A549 (cell line): Measurements from ENCODE around the gene CBFA2T3. TPM values are rescaled to one million over a fixed set of nuclear protein-coding genes. Genes with fewer than 3 reads are reported as not detected.

Experiments
- ATAC-seq, 2 experiments: fragments of 200-7000 bp in 1 of 2; fragments of >200 bp in 1 of 2; cut with Nextera tagmentation in 1 of 2; cut with Tn5 transposase in 1 of 2; 3 replicates each; pipeline versions ENCODE4 v1.8.0 to v1.9.1; 2018 to 2020; ENCODE audit warnings: mild to moderate bottlenecking in 1 of 2, moderate library complexity in 1 of 2
- CTCF ChIA-PET: fragments of 300-600 bp; sonication (Branson Sonifier 250); formaldehyde crosslinking; extraction: SDS; loops from one replicate; lab custom pipeline; 2021; ENCODE audit warnings: antibody characterized with exemption, inconsistent platforms; lab: Yijun Ruan, JAX
- POLR2A ChIA-PET: fragments of 350-600 bp; formaldehyde crosslinking; extraction: SDS; loops from one replicate; lab custom pipeline; 2021; ENCODE audit warnings: antibody characterized with exemption, inconsistent platforms; lab: Yijun Ruan, JAX
- DNase-seq, 2 experiments: peaks; one replicate each; pipeline versions ENCODE4 v3.0.0 to v3.0.0-alpha.2; 2011 to 2016; ENCODE audit warnings: low read depth in 1 of 2, low spot score in 1 of 2
- FAIRE-seq: peaks from 2 replicates; lab custom pipeline; 2011; peaks lifted over from hg19 to GRCh38; lab: Jason Lieb, UNC
- H3K27ac ChIP-seq, 2 experiments: fragments of >200 bp; sonication (Bioruptor Twin); formaldehyde crosslinking; 3 replicates each; pipeline ENCODE4 v1.5.1; 2016 to 2017
- H3K4me1 ChIP-seq: fragments of >200 bp; sonication (Bioruptor Twin); formaldehyde crosslinking; 3 replicates; pipeline ENCODE4 v1.6.1; 2016
- H3K4me2 ChIP-seq: fragments of >200 bp; sonication (Bioruptor Twin); formaldehyde crosslinking; 3 replicates; pipeline ENCODE4 v1.6.1; 2016
- H3K4me3 ChIP-seq: fragments of >200 bp; sonication (Bioruptor Twin); formaldehyde crosslinking; 3 replicates; pipeline ENCODE4 v1.5.1; 2016
- H3K9me3 ChIP-seq: fragments of >200 bp; sonication (Bioruptor Twin); formaldehyde crosslinking; 3 replicates; pipeline ENCODE4 v1.6.1; 2016
- ATOH8 ChIP-seq: fragments of 250-450 bp; sonication (Bioruptor Pico); IDR thresholded peaks from 2 replicates; pipeline ENCODE4 v1.5.0; 2020; ENCODE audit warnings: low read depth, mild to moderate bottlenecking, moderate library complexity
- CBX8 ChIP-seq: fragments of 200-600 bp; sonication (generic); IDR thresholded peaks from 2 replicates; pipeline ENCODE4 v1.6.1; 2016
- CHD2 ChIP-seq: fragments of 150-350 bp; IDR thresholded peaks from 2 replicates; pipeline ENCODE4 v1.6.1; 2014; ENCODE audit warnings: low read length; ENCODE audit not compliant: partially characterized antibody
- CHD4 ChIP-seq: fragments of 200-600 bp; sonication (generic); IDR thresholded peaks from 2 replicates; pipeline ENCODE4 v1.6.1; 2016; ENCODE audit warnings: antibody characterized with exemption, mild to moderate bottlenecking, borderline replicate concordance
- HEYL ChIP-seq: fragments of 250-450 bp; sonication (Bioruptor Pico); IDR thresholded peaks from 2 replicates; pipeline ENCODE4 v1.8.0; 2021; ENCODE audit warnings: mild to moderate bottlenecking, moderate library complexity
- HOXB13 ChIP-seq: fragments of 250-450 bp; sonication (Bioruptor Pico); IDR thresholded peaks from 2 replicates; pipeline ENCODE4 v1.5.0; 2020; ENCODE audit warnings: low read depth, mild to moderate bottlenecking, moderate library complexity
- MYC ChIP-seq: IDR thresholded peaks from 2 replicates; pipeline ENCODE4 v1.6.1; 2012; ENCODE audit warnings: mild to moderate bottlenecking, inconsistent platforms, low read length, improper control_type of control experiment, borderline replicate concordance
- RAD21 ChIP-seq, 2 experiments: fragments of >200 bp in 1 of 2; sonication (Bioruptor Twin) in 1 of 2; formaldehyde crosslinking in 1 of 2; IDR thresholded peaks in 1 of 2; conservative IDR thresholded peaks in 1 of 2; 2 replicates in 1 of 2; 3 replicates in 1 of 2; pipeline ENCODE4 v1.6.1; 2012 to 2018; ENCODE audit warnings: inconsistent platforms in 1 of 2
- TFCP2L1 ChIP-seq: fragments of 250-450 bp; sonication (Bioruptor Pico); IDR thresholded peaks from 2 replicates; pipeline ENCODE4 v1.5.0; 2021; ENCODE audit warnings: mild to moderate bottlenecking
- USF2 ChIP-seq: fragments of 450-650 bp; IDR thresholded peaks from 2 replicates; pipeline ENCODE4 v1.6.1; 2014; ENCODE audit warnings: antibody characterized with exemption
- ZC3H11A ChIP-seq: fragments of 450-650 bp; IDR thresholded peaks from 2 replicates; pipeline ENCODE4 v1.6.1; 2014; ENCODE audit warnings: antibody characterized with exemption, mild to moderate bottlenecking
- ZFP36 ChIP-seq: fragments of 450-650 bp; IDR thresholded peaks from 2 replicates; pipeline ENCODE4 v1.6.1; 2014; ENCODE audit warnings: borderline replicate concordance; ENCODE audit not compliant: partially characterized antibody
- ZNF302 ChIP-seq: fragments of 250-450 bp; sonication (Bioruptor Pico); IDR thresholded peaks from 2 replicates; pipeline ENCODE4 v1.9.0; 2021; ENCODE audit warnings: inconsistent platforms, mild to moderate bottlenecking, moderate library complexity
- WGBS: methylation state at CpG from one replicate; pipeline ENCODE4 v1.1.6; 2017; ENCODE audit errors: missing lambda C conversion rate; 5-methylcytosine and 5-hydroxymethylcytosine counted together
- polyA plus RNA-seq, 4 experiments: library from polyadenylated mRNA; depleted of rRNA in 3 of 4; stranded (reverse); fragments of >200 nt; fragmentation: RNase III in 1 of 4; extraction: RNeasy Plus Mini Kit Qiagen cat#74134 plus additional on column Dnase treatment in 1 of 4; gene quantifications; 2 replicates in 3 of 4; 3 replicates in 1 of 4; pipeline ENCODE4 v1.2.3, GENCODE V29; 2011 to 2017
- TF ChIP-seq, protein P1 (sequence below): fragments of 250-450 bp; sonication (Bioruptor Pico); IDR thresholded peaks from 2 replicates; pipeline ENCODE4 v1.5.0; 2021; ENCODE audit warnings: mild to moderate bottlenecking, moderate library complexity, borderline replicate concordance
- TF ChIP-seq, protein P2 (sequence below): fragments of >200 bp; sonication (Bioruptor Twin); formaldehyde crosslinking; IDR thresholded peaks from 3 replicates; pipeline ENCODE4 v1.5.1; 2016

Gene CBFA2T3
- polyA plus RNA-seq, 2 of the 4 experiments (the other 2 are of a cell fraction): 0.08 TPM; not detected in 1

DNA sequence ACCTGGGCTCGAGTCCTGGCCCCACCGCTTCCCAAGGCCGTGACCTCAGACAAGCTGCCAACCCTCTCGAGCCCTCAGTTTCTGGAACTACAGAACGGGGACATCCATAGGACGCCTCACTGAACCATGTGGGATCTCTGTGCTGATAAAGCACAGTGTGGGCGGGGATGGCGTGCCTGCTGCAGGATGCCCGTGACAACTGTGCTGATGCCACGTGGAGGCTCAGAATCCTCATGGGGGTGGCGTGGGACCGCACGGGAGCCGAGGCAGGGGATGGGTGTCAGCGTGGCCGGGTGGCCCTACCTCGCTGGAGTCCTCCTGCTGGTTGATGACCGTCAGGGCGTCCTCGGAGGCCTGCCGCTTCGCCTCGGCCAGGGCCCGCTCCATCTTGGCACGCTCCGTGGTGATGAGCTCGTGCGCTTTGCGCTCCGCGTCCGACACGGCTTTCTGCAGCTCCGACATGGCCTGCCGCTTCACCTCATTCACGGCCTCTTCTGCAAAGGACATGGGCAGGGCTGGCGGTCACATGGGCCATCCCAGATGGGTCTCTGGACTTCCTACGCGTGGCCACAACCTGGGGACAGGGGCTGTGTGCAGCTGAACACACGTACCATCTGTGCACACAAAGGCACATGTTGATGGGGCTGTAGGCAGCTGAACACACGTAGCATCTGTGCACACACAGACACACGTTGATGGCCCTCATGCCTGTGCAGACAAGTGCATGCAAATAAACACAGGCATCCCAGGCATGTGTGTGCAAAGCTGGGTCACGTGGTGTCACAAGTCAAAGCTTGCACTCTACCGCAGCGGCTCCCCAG is 97.8 kb downstream of the CBFA2T3 start:
- ATAC-seq (no peak), DNase-seq (no peak), FAIRE-seq (no peak)
- H3K4me1 ChIP-seq: peaks cover 7% of the 10 kb centered on the region; the same call in 2 of the 3 replicates
- no peak for TF ChIP-seq ZNF302 (CRISPR knock-in tag)
- TF ChIP-seq ZC3H11A: no peak
- no peak for TF ChIP-seq USF2
- TF ChIP-seq CHD4: no peak
- no peak for TF ChIP-seq CBX8
- TF ChIP-seq HOXB13 (CRISPR knock-in tag): no peak
- TF ChIP-seq, protein P1, sequence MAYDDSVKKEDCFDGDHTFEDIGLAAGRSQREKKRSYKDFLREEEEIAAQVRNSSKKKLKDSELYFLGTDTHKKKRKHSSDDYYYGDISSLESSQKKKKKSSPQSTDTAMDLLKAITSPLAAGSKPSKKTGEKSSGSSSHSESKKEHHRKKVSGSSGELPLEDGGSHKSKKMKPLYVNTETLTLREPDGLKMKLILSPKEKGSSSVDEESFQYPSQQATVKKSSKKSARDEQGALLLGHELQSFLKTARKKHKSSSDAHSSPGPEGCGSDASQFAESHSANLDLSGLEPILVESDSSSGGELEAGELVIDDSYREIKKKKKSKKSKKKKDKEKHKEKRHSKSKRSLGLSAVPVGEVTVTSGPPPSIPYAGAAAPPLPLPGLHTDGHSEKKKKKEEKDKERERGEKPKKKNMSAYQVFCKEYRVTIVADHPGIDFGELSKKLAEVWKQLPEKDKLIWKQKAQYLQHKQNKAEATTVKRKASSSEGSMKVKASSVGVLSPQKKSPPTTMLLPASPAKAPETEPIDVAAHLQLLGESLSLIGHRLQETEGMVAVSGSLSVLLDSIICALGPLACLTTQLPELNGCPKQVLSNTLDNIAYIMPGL (CRISPR knock-in tag): no peak
- no peak for TF ChIP-seq ATOH8 (CRISPR knock-in tag)
- no peak for TF ChIP-seq TFCP2L1 (CRISPR knock-in tag)
- TF ChIP-seq HEYL (CRISPR knock-in tag): no peak
- WGBS: 80% methylated on average over 32 of the region's 45 CpGs
- H3K9me3 ChIP-seq: no peaks in the 10 kb centered on the region
- no peak overlapping the region for H3K27ac ChIP-seq
- ChIA-PET POLR2A (no interaction called here), CTCF (interaction anchor here (0.7 to 2.1 kb wide), 4 partner anchors 21 to 136 kb away, joined by 3 to 4 read pairs (median 4); no protein-coding TSS in a partner anchor)
- H3K4me2 ChIP-seq: no peak overlapping the region
- H3K4me3 ChIP-seq: no peak overlapping the region

GRCh38 chr16:88878356-88878755 is 98.7 kb downstream of the CBFA2T3 start:
- FAIRE-seq (no peak), DNase-seq (no peak)
- CTCF ChIA-PET: interaction anchor here (1.3 to 2.1 kb wide), 2 partner anchors 63 to 135 kb away, joined by 3 to 4 read pairs; no protein-coding TSS in a partner anchor
- TF ChIP-seq RAD21 (conservative IDR thresholded peaks at IDR 0.05 in 1 of 2, IDR thresholded peaks at IDR 0.05 in 1 of 2) (no peak), TFCP2L1 (CRISPR knock-in tag) (no peak)
- TF ChIP-seq, protein P2, sequence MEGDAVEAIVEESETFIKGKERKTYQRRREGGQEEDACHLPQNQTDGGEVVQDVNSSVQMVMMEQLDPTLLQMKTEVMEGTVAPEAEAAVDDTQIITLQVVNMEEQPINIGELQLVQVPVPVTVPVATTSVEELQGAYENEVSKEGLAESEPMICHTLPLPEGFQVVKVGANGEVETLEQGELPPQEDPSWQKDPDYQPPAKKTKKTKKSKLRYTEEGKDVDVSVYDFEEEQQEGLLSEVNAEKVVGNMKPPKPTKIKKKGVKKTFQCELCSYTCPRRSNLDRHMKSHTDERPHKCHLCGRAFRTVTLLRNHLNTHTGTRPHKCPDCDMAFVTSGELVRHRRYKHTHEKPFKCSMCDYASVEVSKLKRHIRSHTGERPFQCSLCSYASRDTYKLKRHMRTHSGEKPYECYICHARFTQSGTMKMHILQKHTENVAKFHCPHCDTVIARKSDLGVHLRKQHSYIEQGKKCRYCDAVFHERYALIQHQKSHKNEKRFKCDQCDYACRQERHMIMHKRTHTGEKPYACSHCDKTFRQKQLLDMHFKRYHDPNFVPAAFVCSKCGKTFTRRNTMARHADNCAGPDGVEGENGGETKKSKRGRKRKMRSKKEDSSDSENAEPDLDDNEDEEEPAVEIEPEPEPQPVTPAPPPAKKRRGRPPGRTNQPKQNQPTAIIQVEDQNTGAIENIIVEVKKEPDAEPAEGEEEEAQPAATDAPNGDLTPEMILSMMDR: no peak
- TF ChIP-seq, all 56 proteins: peak for 0
- Histone ChIP-seq H3K9me3 (no peaks in the 10 kb centered on the region), H3K4me2 (no peak overlapping the region), H3K4me3 (no peak overlapping the region), H3K4me1 (peaks cover 7% of the 10 kb centered on the region; the same call in 2 of the 3 replicates), H3K27ac (no peak overlapping the region)
- WGBS: 44% methylated on average over 9 of the region's 20 CpGs
- POLR2A ChIA-PET: no interaction called here
- no peak for ATAC-seq

DNA sequence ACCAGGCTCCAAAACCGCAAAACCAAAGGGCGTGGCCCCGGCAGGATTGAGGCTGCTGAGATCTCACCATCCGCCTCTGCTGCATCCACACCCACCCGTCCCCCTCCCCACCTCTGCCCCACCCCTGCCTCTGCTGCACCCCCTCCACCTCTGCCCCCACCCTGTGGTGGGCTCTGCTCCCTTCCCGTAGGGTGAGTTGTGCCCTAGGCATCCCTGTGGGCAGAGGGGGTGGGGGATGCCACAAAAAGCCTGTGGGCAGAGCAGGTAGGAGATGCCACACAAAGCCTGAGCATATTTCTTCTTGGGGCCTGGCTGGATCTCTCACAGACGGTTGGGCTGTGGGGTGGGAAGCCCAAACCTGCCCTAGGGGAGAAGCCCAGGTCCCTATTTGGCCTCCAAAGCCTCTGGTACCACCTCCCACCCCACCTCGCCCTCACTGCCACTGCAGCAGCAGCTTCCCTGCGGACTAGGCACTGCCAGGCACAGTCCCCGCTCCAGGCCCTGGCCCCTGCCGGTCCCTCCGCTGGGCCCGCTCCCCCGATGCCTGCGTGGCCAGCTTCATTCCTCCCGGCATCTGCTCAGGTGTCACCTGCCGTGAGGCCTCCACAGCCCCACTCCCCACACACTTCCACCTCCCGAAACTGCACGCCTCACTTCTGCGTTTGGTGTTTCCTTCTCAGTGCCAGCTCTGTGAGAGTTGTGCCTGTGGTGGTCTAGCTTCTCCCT is 99.3 kb downstream of the CBFA2T3 start:
- ChIA-PET CTCF (no interaction called here), POLR2A (no interaction called here)
- Histone ChIP-seq H3K9me3 (no peaks in the 10 kb centered on the region), H3K27ac (no peak overlapping the region), H3K4me1 (peaks cover 7% of the 10 kb centered on the region; the same call in 2 of the 3 replicates), H3K4me2 (no peak overlapping the region), H3K4me3 (no peak overlapping the region)
- WGBS: 39% methylated on average over 18 of the region's 20 CpGs
- ATAC-seq (no peak), FAIRE-seq (no peak), DNase-seq (no peak)
- TF ChIP-seq CHD2 (no peak), ZNF302 (CRISPR knock-in tag) (no peak), USF2 (no peak), ZFP36 (no peak), MYC (no peak)
- TF ChIP-seq, protein P2: no peak
